Stomach smooth muscle (tissue), 2 donors: ENCODE results near the gene SMYD3.
"Not testable (repeated sequence)": the region's sequence is repeated elsewhere in the genome, so short reads cannot be mapped to it uniquely, and the experiment has no call there.

Experiments used
- H3K27ac ChIP-seq: one replicate; pipeline ENCODE4 v1.7.0; 2013; ENCODE audit warnings: mild to moderate bottlenecking, low read length, inconsistent platforms
- H3K27me3 ChIP-seq, 2 donors: one replicate each; pipeline ENCODE4 v1.7.0; 2013; ENCODE audit warnings: low read length in 2 of 2; ENCODE audit not compliant: insufficient read depth in 2 of 2, control insufficient read depth in 1 of 2
- H3K36me3 ChIP-seq, 2 donors: one replicate each; pipeline ENCODE4 v1.7.0; 2013; ENCODE audit warnings: low read length in 2 of 2; ENCODE audit not compliant: control insufficient read depth in 2 of 2, insufficient read depth in 2 of 2
- H3K4me1 ChIP-seq: one replicate; pipeline ENCODE4 v1.7.0; 2013; ENCODE audit warnings: low read length; ENCODE audit not compliant: control insufficient read depth, insufficient read depth
- H3K4me3 ChIP-seq, 2 donors: one replicate each; pipeline ENCODE4 v1.7.0; 2013; ENCODE audit warnings: low read length in 2 of 2
- H3K9ac ChIP-seq, 2 donors: one replicate each; pipeline ENCODE4 v1.7.0; 2013; ENCODE audit warnings: low read length in 2 of 2, mild to moderate bottlenecking in 1 of 2
- H3K9me3 ChIP-seq, 2 donors: one replicate each; pipeline ENCODE4 v1.7.0; 2013; ENCODE audit warnings: low read length in 2 of 2; ENCODE audit not compliant: control insufficient read depth in 2 of 2
- donor health status: healthy.
- donor health status: Pancreatic carcinoma.

Gene SMYD3

GRCh38 chr1:246357014-246357598 lies 150.0 kb downstream of the SMYD3 start:
- H3K27ac ChIP-seq, H3K4me1 ChIP-seq, H3K36me3 ChIP-seq, H3K9ac ChIP-seq, H3K27me3 ChIP-seq, H3K4me3 ChIP-seq, H3K9me3 ChIP-seq: not testable (repeated sequence)

DNA sequence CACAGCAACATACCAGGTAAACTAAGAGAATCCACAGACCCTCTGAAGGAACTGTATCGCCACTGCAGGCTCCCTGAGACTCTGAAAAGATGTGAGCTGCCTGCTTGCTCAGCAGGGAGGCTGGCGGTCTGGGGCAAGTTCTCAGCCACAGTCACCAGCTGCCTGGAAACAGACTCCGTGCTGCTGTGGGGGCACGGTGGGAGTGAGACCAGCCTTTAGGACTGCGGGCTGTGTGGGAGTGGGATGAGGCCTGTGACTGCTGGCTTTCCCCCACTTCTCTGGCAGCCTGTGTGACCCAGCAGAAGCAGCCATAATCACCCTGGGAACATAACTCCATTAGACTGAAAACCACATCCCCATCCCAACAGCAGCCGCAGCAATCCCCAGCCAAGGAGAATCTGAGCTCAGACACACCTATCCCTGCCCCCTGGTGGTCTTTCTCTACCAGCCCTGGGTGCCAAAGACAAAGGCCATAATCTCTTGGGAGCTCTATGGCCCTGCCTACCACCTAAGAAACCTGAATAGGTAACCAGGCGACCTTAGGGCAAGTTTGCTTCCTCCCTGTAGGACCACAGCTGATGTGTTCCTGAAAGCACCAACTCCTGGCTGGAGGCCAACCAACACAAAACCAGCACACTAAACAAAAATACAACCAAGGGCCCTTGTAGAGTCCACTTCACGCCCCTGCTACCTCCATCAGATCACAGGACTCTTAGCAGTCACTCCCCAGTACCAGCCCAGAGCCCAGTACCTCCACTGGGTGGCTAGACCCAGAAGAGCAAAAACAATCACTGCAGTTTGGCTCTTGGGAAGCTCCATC lies 151.5 kb downstream of the SMYD3 start:
- no peak overlapping the region for H3K27ac ChIP-seq
- no peaks in the 10 kb centered on the region for H3K36me3 ChIP-seq
- H3K4me1 ChIP-seq = no peaks in the 10 kb centered on the region
- no peaks in the 10 kb centered on the region for H3K9me3 ChIP-seq
- H3K27me3 ChIP-seq = no peaks in the 10 kb centered on the region
- H3K4me3 ChIP-seq = no peak overlapping the region
- no peak overlapping the region for H3K9ac ChIP-seq

DNA sequence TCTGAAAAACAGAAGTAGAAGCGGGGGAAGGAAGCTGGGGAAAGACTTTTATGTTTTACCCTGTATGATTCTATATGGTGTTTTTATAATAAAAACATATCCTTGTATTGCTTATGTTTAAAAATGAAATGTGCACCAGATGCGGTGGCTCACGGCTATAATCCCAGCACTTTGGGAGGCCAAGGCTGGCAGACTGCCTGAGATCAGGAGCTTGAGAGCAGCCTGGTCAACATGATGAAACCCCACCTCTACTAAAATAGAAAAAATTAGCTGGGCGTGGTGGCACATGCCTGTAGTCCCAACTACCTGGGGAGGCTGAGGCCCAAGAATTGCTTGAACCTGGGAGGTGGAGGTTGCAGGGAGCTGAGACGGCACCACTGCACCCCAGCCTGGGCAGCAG lies 155.4 kb downstream of the SMYD3 start:
- H3K27ac ChIP-seq = no peak overlapping the region
- no peak overlapping the region for H3K4me3 ChIP-seq
- H3K4me1 ChIP-seq = no peaks in the 10 kb centered on the region
- no peaks in the 10 kb centered on the region for H3K9me3 ChIP-seq
- H3K36me3 ChIP-seq = no peaks in the 10 kb centered on the region
- H3K9ac ChIP-seq = no peak overlapping the region
- H3K27me3 ChIP-seq = no peaks in the 10 kb centered on the region

DNA sequence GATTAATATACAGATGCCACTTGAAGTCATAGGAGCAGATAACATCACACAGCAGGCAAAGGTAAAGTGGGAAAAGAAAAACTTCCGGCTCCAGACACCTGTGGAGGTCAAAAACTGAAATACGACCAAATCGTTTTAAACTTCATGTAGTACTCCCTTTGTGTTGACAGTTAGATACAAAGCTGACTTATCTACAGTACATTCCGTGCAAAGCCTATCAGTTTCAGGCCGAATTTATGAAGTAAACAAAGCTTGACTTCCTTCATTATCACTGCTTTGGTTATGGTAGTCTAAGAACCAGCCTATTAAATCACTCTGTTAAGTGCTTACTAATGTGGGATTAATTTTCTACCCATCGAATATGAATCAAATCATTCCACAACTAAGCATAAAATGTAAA lies 156.3 kb downstream of the SMYD3 start:
- no peak overlapping the region for H3K4me3 ChIP-seq
- H3K9me3 ChIP-seq = no peaks in the 10 kb centered on the region

GRCh38 chr1:246343937-246344336 lies 163.1 kb downstream of the SMYD3 start:
- Histone ChIP-seq H3K36me3 (no peaks in the 10 kb centered on the region), H3K4me3 (no peak overlapping the region), H3K27me3 (no peaks in the 10 kb centered on the region), H3K9me3 (peaks cover 0 to 6% of the 10 kb centered on the region in 2 donors), H3K4me1 (no peaks in the 10 kb centered on the region), H3K27ac (no peak overlapping the region), H3K9ac (no peak overlapping the region)

More for the DNA sequence above, 156.3 kb downstream of the SMYD3 start:
- H3K9ac ChIP-seq = no peak overlapping the region
- H3K4me1 ChIP-seq = no peaks in the 10 kb centered on the region
- H3K27me3 ChIP-seq = no peaks in the 10 kb centered on the region
- H3K36me3 ChIP-seq = no peaks in the 10 kb centered on the region
- H3K27ac ChIP-seq = no peak overlapping the region

DNA sequence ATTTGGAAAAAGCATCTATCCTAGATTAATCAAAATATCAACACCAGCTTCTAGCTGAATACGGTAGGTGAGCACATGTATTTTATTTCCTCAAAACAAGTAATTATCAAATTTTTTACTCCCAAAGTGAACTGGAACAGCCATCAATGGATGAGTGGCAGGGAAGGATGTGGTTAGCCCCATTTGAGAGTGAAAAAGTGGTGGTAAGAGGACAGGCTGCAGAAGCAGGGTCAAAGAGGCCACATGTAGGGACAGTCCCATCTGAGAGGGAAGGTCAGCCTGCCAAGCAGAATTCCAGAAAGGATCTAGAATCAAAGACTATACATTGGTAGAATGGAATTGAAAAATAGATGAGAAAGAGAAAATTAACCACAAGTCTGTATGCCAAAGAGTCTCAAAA lies 163.8 kb downstream of the SMYD3 start:
- Histone ChIP-seq H3K9me3 (peaks cover 0 to 6% of the 10 kb centered on the region in 2 donors), H3K27ac (no peak overlapping the region), H3K9ac (no peak overlapping the region), H3K27me3 (no peaks in the 10 kb centered on the region), H3K36me3 (no peaks in the 10 kb centered on the region), H3K4me1 (no peaks in the 10 kb centered on the region), H3K4me3 (no peak overlapping the region)

DNA sequence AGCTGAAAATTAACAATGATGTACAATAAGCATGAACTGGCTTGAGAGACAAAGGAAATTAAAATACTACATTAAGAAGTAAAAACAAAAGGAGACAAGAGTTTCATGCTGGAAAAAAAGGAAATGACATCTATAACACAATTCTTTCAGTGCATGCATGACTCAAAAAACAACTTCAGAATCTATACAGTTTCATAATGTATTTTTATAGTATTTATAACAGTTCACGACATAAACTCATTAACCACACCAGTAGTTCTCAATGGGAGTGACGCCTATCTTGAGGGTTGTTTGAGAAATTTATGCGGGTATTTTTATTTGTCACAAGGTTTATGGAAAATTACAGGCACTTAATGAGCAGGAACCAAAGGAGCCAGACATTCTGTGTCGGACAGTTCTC lies 168.5 kb downstream of the SMYD3 start:
- Histone ChIP-seq H3K9ac (no peak overlapping the region), H3K4me1 (no peaks in the 10 kb centered on the region), H3K4me3 (no peak overlapping the region), H3K9me3 (no peaks in the 10 kb centered on the region), H3K27me3 (no peaks in the 10 kb centered on the region), H3K36me3 (no peaks in the 10 kb centered on the region), H3K27ac (no peak overlapping the region)

DNA sequence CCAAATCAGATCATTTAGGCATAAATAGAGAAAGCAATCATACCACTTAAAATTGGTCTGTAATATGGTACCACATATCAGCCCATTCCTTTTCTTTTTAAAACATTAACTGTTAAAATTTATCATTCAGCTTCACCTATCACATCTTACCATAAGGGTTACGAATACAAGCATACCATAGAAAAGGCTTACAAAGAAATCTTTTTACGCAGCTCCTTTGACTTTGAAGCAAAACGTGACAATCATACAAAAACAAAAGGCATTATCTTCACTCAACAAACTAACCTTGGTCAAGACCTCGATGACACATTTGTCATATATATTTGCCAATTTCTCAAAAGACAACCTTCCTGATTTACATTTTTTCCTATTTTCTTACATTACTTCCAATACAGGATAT lies 169.0 kb downstream of the SMYD3 start:
- H3K4me3 ChIP-seq = no peak overlapping the region
- H3K27me3 ChIP-seq = no peaks in the 10 kb centered on the region
- no peaks in the 10 kb centered on the region for H3K36me3 ChIP-seq
- H3K27ac ChIP-seq = no peak overlapping the region
- H3K4me1 ChIP-seq = no peaks in the 10 kb centered on the region
- no peaks in the 10 kb centered on the region for H3K9me3 ChIP-seq
- H3K9ac ChIP-seq = no peak overlapping the region

GRCh38 chr1:246335151-246335550 lies 171.9 kb downstream of the SMYD3 start:
- H3K27me3 ChIP-seq = no peaks in the 10 kb centered on the region
- H3K9me3 ChIP-seq = no peaks in the 10 kb centered on the region
- H3K9ac ChIP-seq = no peak overlapping the region
- no peak overlapping the region for H3K4me3 ChIP-seq
- no peaks in the 10 kb centered on the region for H3K36me3 ChIP-seq
- no peaks in the 10 kb centered on the region for H3K4me1 ChIP-seq
- H3K27ac ChIP-seq = no peak overlapping the region

DNA sequence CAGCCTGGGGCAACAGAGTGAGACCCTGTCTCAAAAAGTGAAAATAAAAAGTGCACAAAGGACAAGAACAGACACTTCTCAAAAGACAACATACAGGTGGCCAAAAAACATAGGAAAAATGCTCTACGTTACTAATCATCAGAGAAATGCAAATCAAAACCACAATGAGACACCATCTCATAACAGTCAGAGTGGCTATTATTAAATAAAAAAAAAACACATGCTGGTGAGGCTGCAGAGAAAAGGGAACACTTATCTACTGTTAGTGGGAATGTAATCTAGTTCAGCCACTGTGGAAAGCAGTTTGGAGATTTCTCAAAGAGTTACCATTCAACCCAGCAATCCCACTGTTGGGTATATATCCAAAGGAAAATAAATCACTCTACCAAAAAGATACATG lies 173.2 kb downstream of the SMYD3 start:
- Histone ChIP-seq H3K9me3 (no peaks in the 10 kb centered on the region), H3K4me1 (no peaks in the 10 kb centered on the region), H3K4me3 (no peak overlapping the region), H3K27ac (no peak overlapping the region), H3K27me3 (no peaks in the 10 kb centered on the region), H3K9ac (no peak overlapping the region), H3K36me3 (no peaks in the 10 kb centered on the region)

DNA sequence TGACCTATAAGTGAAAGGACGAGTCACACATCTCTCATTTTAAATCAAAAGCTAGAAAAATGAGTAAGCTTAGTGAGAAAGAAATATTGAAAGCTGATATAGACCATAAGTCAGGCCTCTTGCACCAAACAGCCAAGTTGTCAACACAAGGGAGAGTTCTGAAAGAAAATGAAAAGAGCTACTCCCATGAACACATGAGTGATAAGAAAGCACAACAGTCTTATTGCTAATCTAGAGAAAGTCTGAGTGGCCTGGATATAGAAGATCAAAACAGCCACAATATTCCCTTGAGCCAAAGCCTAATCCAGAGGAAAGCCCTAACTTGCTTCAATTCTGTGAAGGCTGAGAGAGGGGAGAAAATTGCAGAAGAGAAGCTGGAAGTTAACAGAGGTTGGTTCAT lies 175.0 kb downstream of the SMYD3 start:
- Histone ChIP-seq H3K9ac (no peak overlapping the region), H3K27me3 (no peaks in the 10 kb centered on the region), H3K4me3 (no peak overlapping the region), H3K27ac (no peak overlapping the region), H3K36me3 (no peaks in the 10 kb centered on the region), H3K4me1 (no peaks in the 10 kb centered on the region), H3K9me3 (no peaks in the 10 kb centered on the region)
